ENCODE data around the gene ASB6.
"Not testable (repeated sequence)": the region's sequence is repeated elsewhere in the genome, so short reads cannot be mapped to it uniquely, and the experiment has no call there.

ASB6 gene

DNA sequence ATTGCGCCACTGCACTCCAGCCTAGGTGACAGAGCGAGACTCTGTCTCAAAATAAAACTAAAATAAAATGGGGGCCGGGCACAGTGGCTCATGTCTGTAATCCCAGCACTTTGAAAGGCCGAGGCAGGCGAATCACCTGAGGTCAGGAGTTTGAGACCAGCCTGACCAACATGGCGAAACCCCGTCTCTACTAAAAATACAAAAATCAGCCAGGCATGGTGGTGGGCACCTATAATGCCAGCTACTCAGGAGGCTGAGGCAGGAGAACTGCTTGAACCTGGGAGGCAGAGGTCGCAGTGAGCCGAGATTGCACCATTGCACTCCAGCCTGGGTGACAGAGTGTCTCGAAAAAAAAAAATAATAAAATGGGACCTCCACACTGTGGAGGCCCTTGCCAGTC lies 5.6 kb downstream of the ASB6 start:
- H3K27me3 ChIP-seq (ENCODE audit: insufficient read depth, low read length): not testable (repeated sequence)

DNA sequence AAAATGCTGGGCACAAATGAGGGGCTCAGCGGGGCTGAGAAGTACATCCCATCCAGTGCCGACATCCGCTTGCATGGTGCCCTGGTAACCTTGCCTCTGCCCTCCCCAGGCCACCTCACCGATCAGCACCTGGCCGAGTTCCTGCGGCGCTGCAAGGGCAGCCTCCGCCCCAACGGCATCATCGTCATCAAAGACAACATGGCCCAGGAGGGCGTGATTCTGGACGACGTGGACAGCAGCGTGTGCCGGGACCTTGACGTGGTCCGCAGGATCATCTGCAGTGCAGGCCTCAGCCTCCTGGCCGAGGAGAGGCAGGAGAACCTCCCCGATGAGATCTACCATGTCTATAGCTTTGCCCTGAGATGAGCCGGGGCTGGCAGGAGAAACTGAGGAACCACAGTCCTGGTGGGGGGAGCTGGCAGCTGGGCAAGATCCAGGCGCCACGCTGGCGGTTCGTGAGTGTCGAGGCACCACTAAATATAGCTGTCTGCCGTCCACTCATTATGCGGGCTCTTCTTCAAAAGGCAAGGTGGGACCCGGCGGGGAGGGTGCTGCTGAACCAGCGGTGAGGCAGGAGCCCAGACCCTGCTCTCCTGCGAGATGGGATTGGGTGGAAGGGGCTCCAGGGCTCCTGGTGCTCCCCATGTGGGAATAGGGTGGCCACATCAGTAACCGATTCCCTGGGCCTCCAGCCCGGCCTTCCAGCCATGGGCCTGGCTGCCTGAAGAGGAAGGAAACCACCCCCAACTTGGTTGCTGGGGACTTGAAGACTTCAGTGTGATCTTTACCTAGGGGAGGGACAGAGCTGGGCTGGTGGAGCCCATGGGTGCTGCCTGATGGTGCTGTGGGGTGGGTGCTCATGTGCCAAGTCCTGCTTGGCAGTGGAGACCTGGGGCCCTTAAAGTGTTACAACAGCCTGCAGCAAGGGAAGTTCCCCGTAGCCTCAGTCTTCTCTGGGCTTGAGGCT lies 6.6 kb downstream of the ASB6 start:
- Histone ChIP-seq H3K9me3 (ENCODE audit: low read length) (no peaks in the 10 kb centered on the region), H3K4me1 (ENCODE audit: insufficient read depth, low read length) (no peaks in the 10 kb centered on the region), H3K27me3 (ENCODE audit: insufficient read depth, low read length) (no peaks in the 10 kb centered on the region), H2AFZ (ENCODE audit: low read depth, low read length) (no peak overlapping the region), H3K4me3 (ENCODE audit: low read length) (no peak overlapping the region), H3K36me3 (ENCODE audit: insufficient read depth, low read length) (peaks cover 60% of the 10 kb centered on the region)

More for the DNA sequence above, 5.6 kb downstream of the ASB6 start:
- not testable (repeated sequence) for H3K9me3 ChIP-seq (ENCODE audit: low read length); H3K4me3 ChIP-seq (ENCODE audit: low read length); H3K4me1 ChIP-seq (ENCODE audit: insufficient read depth, low read length); H2AFZ ChIP-seq (ENCODE audit: low read depth, low read length)
- peaks cover 60% of the 10 kb centered on the region for H3K36me3 ChIP-seq (ENCODE audit: insufficient read depth, low read length)

DNA sequence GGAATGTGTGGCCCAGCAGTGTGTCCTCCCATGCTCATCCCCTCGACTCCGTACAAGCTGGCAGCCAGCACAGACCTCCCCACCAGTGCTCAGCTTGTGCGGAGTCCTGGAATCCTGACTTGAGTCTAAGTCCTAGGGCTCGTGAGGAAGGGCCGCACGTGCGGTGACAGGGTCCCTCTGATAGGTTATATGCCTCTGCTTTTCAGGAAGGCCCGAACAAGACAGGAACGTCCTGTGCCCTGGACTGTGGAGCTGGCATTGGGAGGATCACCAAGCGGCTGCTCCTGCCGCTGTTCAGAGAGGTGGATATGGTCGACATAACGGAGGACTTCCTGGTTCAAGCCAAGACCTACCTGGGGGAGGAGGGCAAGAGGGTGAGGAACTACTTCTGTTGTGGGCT lies 8.1 kb downstream of the ASB6 start:
- peaks cover 55% of the 10 kb centered on the region for H3K36me3 ChIP-seq (ENCODE audit: insufficient read depth, low read length)

DNA sequence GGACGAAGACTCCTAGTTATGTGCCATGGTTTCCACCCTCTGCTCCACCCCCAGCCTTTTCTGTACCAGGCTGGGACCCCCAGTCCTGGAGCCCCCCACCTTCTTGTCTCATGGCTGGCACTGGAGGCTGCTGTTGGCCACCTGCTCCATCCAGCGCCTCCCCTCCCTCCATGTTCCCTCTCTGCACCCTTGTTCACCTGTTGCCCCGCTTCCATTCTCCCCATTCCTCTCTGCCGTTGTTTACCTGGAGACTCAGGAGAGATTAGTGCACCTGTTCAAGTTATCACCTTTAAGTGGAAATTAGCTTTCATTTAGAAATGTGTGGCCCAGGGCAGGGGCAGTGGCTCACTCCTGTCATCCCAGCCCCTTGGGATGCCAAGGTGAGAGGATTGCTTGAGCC lies 8.7 kb downstream of the ASB6 start:
- H2AFZ ChIP-seq (ENCODE audit: low read depth, low read length): no peak overlapping the region
- H3K27me3 ChIP-seq (ENCODE audit: insufficient read depth, low read length): no peaks in the 10 kb centered on the region
- H3K4me3 ChIP-seq (ENCODE audit: low read length): no peak overlapping the region
- peaks cover 51% of the 10 kb centered on the region for H3K36me3 ChIP-seq (ENCODE audit: insufficient read depth, low read length)
- peaks cover 9% of the 10 kb centered on the region for H3K4me1 ChIP-seq (ENCODE audit: insufficient read depth, low read length)
- no peaks in the 10 kb centered on the region for H3K9me3 ChIP-seq (ENCODE audit: low read length)

More for the DNA sequence above, 8.1 kb downstream of the ASB6 start:
- Histone ChIP-seq H2AFZ (ENCODE audit: low read depth, low read length) (no peak overlapping the region), H3K27me3 (ENCODE audit: insufficient read depth, low read length) (no peaks in the 10 kb centered on the region), H3K4me1 (ENCODE audit: insufficient read depth, low read length) (peaks cover 3% of the 10 kb centered on the region), H3K9me3 (ENCODE audit: low read length) (no peaks in the 10 kb centered on the region), H3K4me3 (ENCODE audit: low read length) (no peak overlapping the region)

DNA sequence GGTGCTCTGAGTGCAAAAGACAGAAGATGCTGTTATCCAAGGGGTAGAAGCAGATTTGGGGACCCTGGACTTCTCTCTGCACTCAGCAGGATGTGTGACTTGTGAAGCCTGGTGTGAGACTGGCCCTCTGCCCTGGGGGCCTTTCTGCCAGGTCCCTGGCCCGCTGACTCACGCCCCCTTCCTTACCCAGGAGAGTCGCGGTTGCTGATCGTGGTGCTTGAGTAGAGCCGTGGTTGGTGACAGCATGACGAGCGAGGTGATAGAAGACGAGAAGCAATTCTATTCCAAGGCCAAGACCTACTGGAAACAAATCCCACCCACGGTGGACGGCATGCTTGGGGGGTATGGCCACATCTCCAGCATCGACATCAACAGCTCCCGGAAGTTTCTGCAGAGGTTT lies 9.5 kb downstream of the ASB6 start:
- Histone ChIP-seq H3K4me1 (ENCODE audit: insufficient read depth, low read length) (peaks cover 16% of the 10 kb centered on the region), H3K4me3 (ENCODE audit: low read length) (no peak overlapping the region), H3K9me3 (ENCODE audit: low read length) (no peaks in the 10 kb centered on the region), H2AFZ (ENCODE audit: low read depth, low read length) (no peak overlapping the region), H3K36me3 (ENCODE audit: insufficient read depth, low read length) (peaks cover 44% of the 10 kb centered on the region), H3K27me3 (ENCODE audit: insufficient read depth, low read length) (no peaks in the 10 kb centered on the region)

DNA sequence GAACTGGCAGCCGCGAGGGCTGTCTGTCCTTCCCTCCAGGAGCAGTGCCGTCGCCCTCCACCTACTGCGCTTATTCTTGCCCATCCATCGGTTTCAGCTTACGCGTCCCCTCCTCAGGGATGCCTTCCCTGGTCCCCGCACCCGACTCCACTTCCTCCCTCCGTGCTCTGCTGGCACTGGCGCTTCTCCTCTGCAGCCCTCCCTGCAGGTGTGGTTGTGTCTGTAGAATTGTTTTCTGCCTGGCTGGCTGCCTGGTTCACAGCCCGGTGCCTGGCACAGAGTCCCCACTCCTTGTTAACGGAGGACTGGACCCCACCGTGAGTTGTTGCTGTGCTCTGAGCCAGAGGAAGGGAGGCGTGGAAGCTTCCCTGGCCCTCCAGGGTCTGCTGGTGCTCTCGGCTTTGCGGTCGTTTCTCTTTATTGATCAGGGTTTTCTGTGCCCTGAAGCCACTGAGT lies 10.2 kb downstream of the ASB6 start:
- H3K27me3 ChIP-seq (ENCODE audit: insufficient read depth, low read length): no peaks in the 10 kb centered on the region
- H3K36me3 ChIP-seq (ENCODE audit: insufficient read depth, low read length): peaks cover 36% of the 10 kb centered on the region
- no peaks in the 10 kb centered on the region for H3K9me3 ChIP-seq (ENCODE audit: low read length)
- H2AFZ ChIP-seq (ENCODE audit: low read depth, low read length): no peak overlapping the region
- no peak overlapping the region for H3K4me3 ChIP-seq (ENCODE audit: low read length)
- H3K4me1 ChIP-seq (ENCODE audit: insufficient read depth, low read length): peaks cover 24% of the 10 kb centered on the region

DNA sequence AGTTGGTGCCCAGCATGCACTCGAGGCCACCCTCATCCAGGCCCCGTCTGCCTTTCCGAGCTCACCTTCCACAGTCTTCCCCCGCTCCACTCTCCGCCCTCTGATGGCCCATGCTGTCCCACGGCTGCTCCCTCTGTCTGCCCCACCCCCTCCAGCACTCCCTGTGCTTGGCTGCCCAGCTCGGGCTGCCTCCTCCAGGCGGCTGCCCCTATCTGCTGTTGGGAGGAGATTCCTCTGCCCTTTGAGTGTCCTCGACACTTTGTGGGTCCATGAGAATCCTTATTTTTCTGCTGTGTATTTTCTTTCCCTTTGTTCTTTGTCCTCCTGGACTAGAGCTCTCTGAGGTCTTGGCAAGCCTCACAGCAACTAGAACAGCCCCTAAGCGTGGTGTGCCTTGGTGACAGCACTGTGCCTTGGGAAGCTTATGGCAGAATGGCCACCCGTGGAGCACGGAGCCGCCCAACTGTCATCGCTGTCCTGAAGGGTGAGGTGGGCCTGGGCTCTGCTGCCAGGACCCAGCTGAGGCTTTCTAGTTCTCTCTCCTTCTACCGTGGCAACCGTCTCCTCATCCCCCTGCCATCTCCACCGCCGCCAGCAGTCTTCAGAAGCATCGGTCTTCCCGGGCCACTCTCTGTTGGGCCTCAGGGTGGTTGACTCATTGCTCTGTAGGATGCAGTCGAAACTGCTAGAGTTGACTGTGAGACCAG lies 10.8 kb downstream of the ASB6 start:
- H3K36me3 ChIP-seq (ENCODE audit: insufficient read depth, low read length): peaks cover 36% of the 10 kb centered on the region
- no peak overlapping the region for H3K4me3 ChIP-seq (ENCODE audit: low read length)
- H3K4me1 ChIP-seq (ENCODE audit: insufficient read depth, low read length): peaks cover 28% of the 10 kb centered on the region
- no peak overlapping the region for H2AFZ ChIP-seq (ENCODE audit: low read depth, low read length)
- no peaks in the 10 kb centered on the region for H3K27me3 ChIP-seq (ENCODE audit: insufficient read depth, low read length)
- no peaks in the 10 kb centered on the region for H3K9me3 ChIP-seq (ENCODE audit: low read length)

DNA sequence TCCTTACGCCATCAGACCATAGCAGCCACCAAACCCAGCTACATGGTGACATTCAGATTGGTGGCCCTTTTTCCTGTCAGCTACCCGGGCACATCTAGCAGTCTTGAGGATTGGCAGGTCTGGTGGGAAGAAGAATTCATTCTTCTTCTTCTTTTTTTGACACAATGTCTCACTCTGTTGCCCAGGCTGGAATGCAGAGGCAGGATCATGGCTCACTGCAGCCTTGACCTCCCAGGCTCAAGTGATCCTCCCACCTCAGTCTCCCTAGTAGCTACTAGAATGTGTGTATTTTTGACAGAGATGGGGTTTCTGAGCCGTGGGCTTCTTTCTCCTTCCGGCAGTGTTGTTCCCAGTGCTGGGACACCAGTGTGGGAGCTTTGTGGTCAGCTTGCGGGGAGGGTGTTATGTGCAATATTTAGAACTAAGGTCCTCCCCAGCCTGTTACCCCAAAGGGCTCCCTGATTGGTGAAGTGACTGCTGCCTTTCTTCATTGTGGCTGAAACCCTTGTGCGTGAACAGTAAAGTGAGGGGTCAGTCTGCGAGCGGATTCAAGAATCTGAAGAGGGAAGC lies 12.6 kb downstream of the ASB6 start:
- Histone ChIP-seq H3K4me3 (ENCODE audit: low read length) (no peak overlapping the region), H3K27me3 (ENCODE audit: insufficient read depth, low read length) (no peaks in the 10 kb centered on the region), H3K4me1 (ENCODE audit: insufficient read depth, low read length) (peaks cover 28% of the 10 kb centered on the region), H2AFZ (ENCODE audit: low read depth, low read length) (no peak overlapping the region), H3K36me3 (ENCODE audit: insufficient read depth, low read length) (peaks cover 21% of the 10 kb centered on the region), H3K9me3 (ENCODE audit: low read length) (no peaks in the 10 kb centered on the region)

DNA sequence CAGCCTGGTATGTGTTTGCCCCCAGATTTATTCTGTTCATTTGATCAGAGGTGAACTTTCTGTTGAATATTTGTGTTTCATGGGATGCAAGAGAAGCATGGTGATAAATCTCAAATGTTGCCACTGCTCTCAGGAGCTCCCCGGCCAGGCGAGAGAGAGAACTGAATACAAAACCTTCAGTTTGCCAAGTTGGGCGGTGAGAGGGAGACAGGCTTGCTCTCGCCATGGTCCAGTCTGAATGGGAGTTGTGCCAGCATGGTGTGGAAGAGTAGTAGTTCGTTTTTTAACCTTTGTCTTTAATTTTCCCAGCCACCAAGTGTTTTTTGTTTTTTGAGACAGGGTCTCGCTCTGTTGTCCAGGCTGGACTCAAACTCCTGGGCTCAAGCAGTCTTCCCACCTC lies 13.2 kb downstream of the ASB6 start:
- H3K36me3 ChIP-seq (ENCODE audit: insufficient read depth, low read length): peaks cover 16% of the 10 kb centered on the region
- H3K4me1 ChIP-seq (ENCODE audit: insufficient read depth, low read length): peaks cover 28% of the 10 kb centered on the region
- no peaks in the 10 kb centered on the region for H3K9me3 ChIP-seq (ENCODE audit: low read length)
- no peaks in the 10 kb centered on the region for H3K27me3 ChIP-seq (ENCODE audit: insufficient read depth, low read length)
- H2AFZ ChIP-seq (ENCODE audit: low read depth, low read length): no peak overlapping the region
- no peak overlapping the region for H3K4me3 ChIP-seq (ENCODE audit: low read length)

DNA sequence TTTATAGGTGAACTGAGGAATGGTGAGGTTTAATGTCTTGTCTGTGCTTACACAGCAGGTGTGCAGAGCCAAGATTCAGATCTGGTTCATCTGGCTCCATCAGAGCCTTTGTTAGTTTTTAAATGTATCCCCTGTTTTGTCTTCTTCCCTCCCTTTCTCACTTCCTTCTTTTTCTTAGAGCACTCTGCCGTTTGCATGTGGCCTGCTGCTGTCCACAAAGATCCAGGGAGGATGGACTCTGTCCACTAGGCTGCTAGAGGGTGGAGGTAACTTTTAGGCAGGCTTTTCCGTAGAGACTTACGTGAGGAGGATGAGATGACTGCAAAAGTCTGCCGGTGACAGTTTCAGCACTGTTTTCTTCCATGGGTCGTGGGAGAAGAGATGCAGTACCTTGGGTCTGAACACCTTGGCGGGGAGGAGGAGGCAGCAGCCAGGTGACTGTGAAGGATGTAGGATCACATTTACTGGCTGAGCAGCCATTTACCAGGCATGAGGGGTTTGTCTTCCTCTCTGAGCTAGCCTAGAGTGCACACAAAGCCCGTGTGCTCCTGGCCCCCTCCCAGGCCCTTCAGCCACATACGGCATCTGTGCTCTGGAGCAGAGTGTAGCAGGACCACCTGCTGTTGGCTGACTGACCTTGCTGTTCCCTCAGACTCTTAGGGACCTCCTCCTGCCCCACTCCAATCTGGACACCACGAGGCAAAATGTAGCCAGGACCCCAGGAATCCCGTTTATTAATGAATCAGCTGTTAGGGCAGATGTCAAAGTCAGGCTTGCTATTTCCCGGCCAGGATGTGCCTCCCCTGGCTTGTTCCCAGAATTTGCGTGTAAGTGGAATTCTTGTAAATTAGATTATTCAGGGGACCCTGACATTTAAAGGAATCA lies 14.2 kb downstream of the ASB6 start:
- Histone ChIP-seq H2AFZ (ENCODE audit: low read depth, low read length) (no peak overlapping the region), H3K4me1 (ENCODE audit: insufficient read depth, low read length) (peaks cover 28% of the 10 kb centered on the region), H3K36me3 (ENCODE audit: insufficient read depth, low read length) (peaks cover 9% of the 10 kb centered on the region), H3K4me3 (ENCODE audit: low read length) (peak overlapping the region; percentile 94), H3K27me3 (ENCODE audit: insufficient read depth, low read length) (no peaks in the 10 kb centered on the region), H3K9me3 (ENCODE audit: low read length) (no peaks in the 10 kb centered on the region)

DNA sequence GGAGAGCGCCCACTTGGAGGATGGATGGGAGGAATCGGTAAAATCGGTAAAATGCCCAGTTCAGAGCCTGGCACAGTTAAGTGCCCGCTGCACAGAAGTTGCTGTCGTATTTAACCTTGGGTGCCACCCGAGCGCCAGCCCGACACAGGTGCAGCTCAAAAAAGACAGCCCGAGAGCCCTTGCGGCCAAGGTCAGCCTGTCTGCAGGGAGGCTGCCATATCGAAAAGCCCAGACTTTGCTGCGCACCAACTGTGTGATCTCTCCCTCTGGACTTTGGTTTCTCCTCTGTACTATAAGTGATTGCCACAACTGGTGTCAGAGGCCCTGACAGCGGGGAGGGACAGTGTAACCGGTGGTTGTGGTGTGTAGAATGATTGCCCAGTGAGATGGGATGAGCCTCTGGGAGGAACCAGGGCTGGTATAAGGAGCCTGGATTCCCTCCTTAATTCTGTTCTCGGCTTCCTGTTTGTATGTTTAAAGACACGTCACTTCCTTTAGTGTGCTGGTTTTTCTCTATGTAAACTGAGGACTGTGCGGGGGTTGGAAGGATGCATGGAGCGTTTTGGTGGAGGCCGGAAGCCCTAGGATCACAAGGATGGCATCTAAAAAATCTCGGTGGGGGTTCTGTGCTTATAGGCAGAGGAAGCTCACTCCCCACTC lies 15.2 kb downstream of the ASB6 start:
- Histone ChIP-seq H3K36me3 (ENCODE audit: insufficient read depth, low read length) (peaks cover 3% of the 10 kb centered on the region), H3K9me3 (ENCODE audit: low read length) (no peaks in the 10 kb centered on the region), H3K4me1 (ENCODE audit: insufficient read depth, low read length) (peaks cover 28% of the 10 kb centered on the region), H3K4me3 (ENCODE audit: low read length) (peak overlapping the region; percentile 94), H2AFZ (ENCODE audit: low read depth, low read length) (no peak overlapping the region), H3K27me3 (ENCODE audit: insufficient read depth, low read length) (no peaks in the 10 kb centered on the region)

DNA sequence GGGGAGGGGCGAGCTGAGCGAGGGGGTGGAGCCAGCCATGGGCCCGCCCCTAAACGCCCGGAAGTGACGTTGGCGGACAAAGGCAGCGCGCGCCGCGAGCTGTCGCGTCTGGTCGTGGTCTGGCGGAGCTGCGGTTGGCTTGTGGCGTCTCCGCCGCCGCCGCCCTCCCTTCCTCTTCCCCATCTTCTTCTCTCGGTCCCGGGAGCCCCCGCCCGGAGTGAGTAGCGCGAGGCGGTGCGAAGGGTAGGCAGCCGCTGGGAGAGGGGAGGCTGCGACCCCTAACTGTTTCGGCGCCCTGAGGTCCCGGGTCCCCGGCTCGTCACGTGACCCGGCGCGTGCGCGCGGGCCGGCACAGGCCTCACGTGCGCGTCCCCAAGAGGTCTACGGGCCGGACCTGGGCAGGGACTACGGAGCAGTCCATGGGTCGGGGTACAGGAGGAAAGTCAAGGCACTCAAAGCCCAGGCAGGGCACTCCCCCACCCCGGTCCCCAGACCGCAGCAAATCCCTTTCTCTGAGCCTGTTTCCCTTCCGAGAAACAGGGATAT lies 15.8 kb downstream of the ASB6 start, which contains the start of gene NTMT1:
NTMT1 (plus strand) TSS at position 85 of the 546 bp plus-strand sequence. CDS start 6,541 bp downstream, outside the sequence.
- peaks cover 28% of the 10 kb centered on the region for H3K4me1 ChIP-seq (ENCODE audit: insufficient read depth, low read length)
- no peaks in the 10 kb centered on the region for H3K9me3 ChIP-seq (ENCODE audit: low read length)
- no peak within 1 kb of the TSS for H2AFZ ChIP-seq (ENCODE audit: low read depth, low read length)
- H3K4me3 ChIP-seq (ENCODE audit: low read length): peak within 1 kb of the TSS; percentile 94
- peaks cover 3% of the 10 kb centered on the region for H3K36me3 ChIP-seq (ENCODE audit: insufficient read depth, low read length)
- peaks cover under 1% of the 10 kb centered on the region for H3K27me3 ChIP-seq (ENCODE audit: insufficient read depth, low read length)

Measured in neuron (in vitro differentiated cells).